Activated T-cell treated with anti-CD3 and anti-CD28 coated beads, Interleukin-2, amount 50 U/mL, for 48 hours (primary cell): ENCODE results near the gene URB1.
"Not testable (repeated sequence)": the region's sequence is repeated elsewhere in the genome, so short reads cannot be mapped to it uniquely, and the experiment has no call there.

Source experiments
- DNase-seq, 2 experiments: peaks; one replicate each; pipeline ENCODE4 v3.0.0-alpha.2; 2020

The URB1 gene

GRCh38 chr21:32370998-32371766 lies 21.6 kb downstream of the URB1 start:
- DNase-seq = no peak

GRCh38 chr21:32368961-32369360 lies 23.9 kb downstream of the URB1 start:
- DNase-seq = not testable (repeated sequence)

DNA sequence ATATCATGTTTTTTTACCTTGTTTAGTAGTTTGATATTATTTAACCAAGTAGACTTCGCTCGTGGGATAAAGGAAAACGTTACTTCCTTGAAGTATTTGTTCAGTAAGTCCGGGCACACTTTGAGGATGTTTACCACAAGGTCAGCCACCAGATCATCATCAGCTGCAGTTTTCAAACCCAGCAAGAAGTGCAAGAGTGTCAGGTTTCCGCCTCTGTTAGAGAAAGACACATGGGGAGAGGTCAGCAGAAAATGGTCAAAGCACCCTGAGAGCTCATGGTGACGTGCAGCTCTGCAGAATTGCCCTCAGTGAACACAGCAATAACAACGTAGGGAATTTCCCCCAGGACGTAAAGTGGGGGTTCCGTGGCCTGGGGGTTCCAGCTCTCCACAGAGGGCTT lies 24.4 kb downstream of the URB1 start:
- no peak for DNase-seq

- DNase-seq = no peak
These were observed 25.7 kb downstream of the URB1 start for GRCh38 chr21:32367158-32367557.

DNA sequence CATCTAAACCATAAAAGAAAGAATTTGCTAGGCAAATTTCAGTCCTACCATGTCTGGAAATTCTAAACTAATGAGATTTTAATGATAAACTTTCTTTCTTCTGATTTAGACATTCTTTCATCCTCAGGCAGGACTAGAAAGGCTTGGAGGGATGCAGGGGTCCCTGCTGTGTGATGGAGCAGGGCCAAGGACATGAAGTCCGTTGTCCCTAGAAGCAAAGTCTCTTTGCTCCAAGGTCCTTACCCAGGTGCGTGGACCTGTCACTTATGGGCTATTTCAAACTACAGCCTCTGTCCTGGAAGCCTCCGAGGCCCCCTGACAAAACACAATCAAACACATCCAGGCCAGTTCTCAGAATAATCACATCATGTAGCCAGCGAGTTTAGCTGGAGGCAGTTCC lies 26.6 kb downstream of the URB1 start:
- DNase-seq = no peak

DNA sequence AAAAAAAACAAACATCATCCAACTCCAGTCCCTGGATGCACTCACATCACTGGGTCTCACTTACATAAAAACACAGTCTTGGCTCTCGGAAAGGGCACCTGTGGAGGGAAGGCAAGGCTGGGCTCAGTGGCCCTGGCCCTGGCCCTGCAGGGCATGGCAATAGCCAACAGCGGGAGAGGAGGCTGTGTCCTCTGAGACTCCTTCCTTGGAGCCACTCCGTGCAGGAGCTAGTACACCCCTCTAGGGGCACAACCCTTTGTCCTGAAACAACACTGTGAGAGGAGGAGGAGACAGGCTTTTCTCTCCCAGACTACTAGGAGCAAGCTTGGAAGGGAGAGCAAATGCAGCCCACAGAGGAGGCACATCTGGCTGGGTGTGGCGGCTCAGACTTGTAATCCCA lies 28.0 kb downstream of the URB1 start:
- no peak for DNase-seq

DNA sequence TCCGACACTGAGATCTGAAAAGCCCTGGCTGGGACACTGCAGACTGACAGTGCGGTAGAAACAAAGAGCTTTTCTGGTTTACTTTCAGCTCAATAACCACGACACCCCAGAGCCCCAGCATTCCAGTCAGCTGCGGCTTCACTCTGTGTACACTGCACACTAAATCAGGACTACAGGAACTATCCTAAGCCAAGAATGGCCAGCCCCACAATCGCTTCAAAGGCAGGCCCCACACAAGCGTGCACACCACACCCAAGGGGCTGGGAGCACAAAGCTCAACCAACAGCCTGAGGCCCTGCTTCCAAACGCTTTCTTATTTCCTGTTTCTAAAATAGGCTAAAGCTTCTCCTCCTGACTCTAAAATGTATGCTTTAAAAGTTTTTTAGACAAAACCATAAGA lies 28.4 kb downstream of the URB1 start:
- no peak for DNase-seq

DNA sequence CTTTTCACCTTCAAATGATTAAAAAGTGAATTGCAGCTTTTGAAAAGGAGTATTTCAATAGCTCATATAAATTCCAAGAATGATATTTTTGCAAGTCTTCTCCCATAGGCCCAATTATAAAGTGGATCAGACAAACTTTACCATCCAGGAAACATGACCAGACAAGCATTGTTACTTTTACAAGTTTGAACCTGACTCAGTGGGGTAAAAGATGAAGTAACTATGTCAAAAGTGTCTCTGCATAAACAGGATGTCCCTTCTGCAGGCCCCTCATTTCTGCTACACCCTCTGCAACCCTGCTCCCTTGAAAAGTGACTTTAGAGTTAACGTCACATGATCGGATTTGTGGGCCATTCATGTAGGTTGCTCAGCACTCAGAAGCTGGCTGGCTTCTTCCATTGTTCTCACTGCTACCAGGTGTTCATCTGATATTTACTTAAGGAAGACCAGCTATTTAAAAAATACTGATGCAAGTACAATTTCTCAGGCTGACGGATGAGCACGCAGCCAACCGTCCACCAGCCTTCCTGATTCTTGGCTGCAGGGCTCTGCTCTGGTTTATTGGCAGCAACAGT lies 32.3 kb downstream of the URB1 start:
- DNase-seq = no peak

GRCh38 chr21:32359719-32360260 lies 33.0 kb downstream of the URB1 start:
- DNase-seq = no peak

- no peak for DNase-seq
These were observed 35.9 kb downstream of the URB1 start for GRCh38 chr21:32356874-32357395.

DNA sequence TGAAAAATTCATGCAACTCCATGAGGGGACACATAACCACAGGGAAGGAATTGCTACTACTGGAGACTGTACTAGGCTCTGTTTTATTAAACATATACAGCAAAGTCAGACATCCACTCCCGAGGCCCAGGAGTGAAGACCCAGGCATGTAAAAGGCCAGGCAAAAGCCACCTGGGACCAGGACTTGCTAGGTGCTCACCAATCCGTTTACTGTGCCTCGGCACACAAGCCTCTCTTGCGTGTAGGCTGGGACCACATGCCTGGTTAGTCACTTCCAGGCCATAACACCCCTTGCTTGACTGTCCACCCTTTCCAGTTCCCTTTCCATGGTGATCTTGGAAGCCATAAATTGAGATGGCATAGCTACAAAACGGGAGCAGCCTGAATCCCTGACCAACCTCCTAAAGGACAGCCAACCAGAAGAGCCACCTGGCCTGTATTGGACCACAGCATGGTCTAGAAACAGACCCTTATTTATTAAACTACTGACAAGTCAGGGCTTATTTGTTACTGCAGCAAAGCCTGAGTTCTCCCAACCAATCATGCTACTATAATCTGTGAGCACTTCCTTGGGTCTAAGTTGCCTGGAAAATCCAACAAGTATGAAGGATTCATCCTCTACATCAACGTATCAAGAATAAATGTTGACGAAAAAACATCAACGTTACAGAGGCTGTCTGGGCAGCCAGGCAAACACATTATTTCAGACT lies 39.7 kb downstream of the URB1 start:
- DNase-seq = no peak

DNA sequence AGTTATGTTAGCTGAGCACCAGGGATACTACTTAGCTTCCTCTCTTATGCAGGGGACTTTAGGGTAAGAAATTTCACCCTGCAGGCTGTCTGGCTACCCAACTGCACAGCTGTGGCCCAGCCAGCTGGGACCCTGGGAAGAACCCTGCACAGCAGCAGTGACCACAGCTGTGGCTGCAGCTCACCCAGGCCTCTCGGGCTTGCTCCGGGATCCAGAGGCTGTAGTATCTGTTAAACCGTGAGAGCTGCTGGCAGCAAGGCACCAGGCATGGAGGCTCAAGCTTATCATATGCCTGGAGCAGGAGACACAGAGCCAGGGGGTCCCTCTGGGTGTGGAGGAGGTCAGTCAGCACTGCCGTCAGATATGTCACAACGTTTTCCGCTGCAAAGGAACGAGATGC lies 40.3 kb downstream of the URB1 start:
- no peak for DNase-seq

DNA sequence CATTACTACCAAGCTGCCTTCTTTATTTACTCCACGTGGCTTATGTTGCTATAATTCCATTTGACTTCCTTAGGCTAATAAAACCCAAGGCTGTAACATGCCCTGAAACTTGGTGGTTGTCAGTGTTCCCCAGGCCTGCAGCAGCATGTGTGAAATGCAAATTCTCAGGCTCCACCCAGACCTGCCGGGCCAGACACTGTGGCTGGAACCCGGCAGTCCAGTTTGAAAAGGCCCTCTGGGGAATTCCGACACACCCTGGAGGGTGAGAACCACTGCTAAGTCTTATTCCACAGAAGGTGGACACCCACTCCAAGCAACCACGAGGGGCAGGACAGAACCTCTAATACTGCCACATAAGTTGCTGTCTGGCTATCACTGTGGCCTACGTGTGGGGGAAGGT lies 41.4 kb downstream of the URB1 start:
- DNase-seq = no peak

DNA sequence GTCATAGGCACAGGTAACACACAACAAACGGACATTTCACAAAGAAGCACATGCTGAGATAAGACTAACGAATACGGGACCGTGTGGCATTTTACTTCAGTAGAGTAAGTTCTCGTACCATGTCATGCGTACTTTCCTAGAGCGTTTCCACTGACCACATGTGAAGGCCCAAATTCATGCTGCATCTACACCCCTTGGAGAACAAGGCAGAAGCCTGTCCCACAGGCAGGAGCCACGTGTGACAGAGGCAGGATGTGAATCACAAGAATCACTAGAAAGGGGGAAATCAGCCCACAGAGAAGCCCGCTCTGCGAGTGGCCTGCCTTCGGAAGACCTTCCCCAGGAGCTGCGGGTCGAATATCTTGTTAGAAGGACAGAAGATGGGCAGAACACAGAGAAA lies 41.8 kb downstream of the URB1 start:
- no peak for DNase-seq

DNA sequence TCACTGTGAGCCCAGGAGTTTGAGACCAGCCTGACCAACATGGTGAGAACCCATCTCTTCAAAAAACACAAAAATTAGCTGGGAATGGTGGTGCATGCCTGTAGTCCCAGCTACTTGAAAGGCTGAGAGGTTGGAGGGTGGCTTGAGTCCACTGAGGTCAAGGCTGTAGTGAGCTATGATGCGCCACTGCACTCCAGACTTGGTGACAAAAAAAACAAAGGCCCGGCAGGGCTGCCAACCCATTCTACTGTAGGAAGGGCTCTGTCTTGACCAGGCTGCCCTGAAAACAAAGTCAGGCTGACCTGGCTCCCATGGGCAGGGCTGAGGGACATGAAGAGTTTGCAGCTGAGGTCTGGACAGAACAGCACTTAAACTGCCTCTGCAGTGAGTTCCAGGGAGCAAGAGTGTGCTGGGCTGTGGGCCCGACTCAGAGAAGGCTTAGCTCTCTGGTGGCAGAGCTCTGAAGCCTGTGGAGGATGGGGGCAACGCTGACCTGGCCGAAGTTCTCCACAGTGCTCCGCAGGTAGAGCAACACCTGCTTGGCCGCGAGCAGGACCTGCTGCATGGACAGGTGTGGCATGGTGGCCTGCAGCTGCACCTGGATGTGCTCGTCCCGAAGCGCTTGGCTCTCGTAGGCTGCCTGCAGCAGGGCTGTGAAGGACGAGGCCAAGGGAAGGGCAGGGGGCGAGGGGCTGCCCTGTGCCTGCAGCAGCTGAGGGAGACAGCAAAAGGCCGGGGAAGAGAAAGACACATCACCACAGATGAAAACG lies 42.4 kb downstream of the URB1 start:
- DNase-seq = no peak

DNA sequence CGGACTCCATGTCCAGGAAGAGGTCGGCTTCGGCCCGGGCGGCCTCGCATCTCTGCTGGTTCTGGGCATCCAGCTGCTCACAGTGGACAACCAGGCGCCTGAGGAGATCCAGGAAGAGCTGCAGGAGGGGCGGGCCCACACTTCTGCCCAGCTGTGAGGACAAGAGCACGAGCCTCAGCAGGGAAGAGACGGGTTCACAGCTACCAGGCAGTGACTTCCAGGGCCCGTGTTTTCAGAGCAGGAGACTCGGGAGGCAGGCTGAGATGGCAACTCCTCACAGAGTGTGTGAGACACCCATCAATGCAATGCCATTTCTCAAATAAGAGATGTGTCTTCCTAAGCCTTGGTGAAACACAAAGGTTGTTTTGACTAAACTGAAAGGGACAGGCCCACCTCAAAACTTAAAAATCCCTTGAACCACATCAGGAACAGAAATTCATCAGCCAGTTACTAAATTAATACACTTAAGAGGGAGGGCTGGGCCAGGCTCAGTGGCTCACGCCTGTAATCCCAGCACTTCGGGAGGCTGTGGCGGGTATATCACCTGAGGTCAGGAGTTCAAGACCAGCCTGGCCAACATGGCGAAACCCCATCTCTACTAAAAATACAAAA lies 43.4 kb downstream of the URB1 start:
- DNase-seq = no peak

GRCh38 chr21:32348604-32349332 lies 44.0 kb downstream of the URB1 start:
- DNase-seq = no peak

DNA sequence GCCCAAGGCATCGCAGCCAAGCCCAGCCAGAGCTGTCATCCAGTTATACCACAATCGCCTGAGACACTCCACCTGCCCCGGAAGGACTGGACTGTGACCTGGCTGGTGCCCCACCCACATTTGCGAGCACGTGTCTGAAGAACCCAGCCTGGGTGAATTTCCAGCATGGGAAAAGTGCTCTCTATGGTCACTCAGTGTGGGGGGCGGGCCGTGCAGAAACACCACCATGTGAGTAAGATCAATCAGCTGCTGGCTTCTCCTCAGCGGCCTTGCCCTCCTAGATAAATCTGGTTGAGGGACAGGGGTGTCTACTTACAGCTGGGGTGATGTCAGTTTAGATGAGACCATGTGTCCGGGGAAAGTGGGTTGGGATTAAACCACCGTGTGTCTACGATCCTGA lies 44.8 kb downstream of the URB1 start:
- DNase-seq = no peak

DNA sequence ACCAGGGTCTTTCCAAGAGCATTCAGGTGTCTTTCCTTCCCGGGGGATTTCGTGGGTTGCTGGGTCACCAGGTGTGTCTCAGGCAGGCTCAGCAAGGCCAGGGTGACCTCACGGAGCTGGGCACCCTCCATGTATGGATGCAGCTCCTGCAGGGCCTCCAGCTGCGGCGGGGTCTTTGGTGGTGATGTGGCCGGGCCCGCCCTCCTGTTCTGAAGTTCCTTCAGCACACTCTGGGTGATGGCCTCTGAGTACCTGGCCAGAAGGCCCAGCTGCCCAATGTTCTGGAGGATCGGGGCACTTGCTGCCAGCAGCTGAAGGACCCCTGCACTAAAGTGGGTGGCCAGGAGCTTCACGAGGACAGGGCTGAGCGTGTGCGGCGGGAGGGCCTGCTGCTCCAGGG lies 45.5 kb downstream of the URB1 start:
- no peak for DNase-seq

DNA sequence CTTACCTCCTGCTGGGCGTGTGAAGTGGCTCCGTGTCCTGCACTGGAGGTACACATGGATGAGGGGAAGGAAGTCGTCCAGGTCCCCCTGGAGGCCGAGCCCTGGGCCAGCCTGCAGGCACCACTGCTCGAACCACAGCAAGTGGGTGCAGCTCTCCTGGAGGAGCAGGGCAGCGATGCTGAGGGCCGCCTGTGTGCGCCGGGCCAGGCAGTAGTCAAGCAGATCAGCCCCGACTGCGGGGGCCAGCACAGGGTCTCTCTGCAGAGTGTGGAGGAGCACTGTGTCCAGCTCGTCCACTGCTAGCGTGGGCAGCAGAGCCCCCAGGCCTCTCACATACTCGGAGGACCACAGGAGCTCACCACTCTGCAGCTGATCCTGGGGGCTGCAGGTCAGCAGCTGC lies 45.9 kb downstream of the URB1 start:
- DNase-seq = no peak
